Measurements from ENCODE around the gene TCF21.

DNA sequence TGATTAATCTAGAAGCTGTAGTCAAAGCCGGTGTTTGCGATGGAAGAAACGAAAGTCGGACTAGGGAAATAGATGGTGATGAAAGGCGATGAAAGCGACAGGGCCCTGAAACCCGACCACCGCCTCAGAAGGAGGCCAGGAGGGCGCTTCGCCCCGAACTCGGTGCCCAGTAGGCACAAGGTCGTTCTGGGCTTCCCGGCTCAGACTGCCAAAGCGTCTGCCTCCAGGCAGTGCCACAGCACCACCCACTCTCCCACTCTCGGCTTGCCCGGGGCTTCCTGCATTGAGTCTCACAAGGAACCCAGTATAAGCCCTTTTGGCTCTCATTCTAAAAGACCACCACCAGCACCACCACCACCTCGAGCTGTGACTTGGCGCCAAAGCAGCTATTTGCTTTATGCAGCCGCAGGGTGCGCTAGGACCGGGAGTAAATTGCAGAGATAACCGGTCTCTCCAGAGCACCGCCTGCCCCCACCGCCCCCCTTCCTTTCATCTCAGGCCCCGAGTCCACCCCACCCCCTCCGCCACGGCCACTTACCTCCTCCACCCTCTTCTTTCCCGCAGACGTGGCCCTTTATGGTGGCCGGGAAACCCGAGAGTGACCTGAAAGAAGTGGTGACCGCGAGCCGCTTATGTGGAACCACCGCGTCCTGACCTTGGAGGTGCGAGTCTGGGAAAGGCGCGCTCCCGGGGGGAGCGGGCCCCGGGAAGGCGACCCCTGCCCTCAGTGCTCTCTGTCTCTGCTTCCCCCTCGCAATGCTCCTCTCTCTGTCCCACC, 2.4 kb downstream of the TCF21 start:
- TF ChIP-seq, protein P1, sequence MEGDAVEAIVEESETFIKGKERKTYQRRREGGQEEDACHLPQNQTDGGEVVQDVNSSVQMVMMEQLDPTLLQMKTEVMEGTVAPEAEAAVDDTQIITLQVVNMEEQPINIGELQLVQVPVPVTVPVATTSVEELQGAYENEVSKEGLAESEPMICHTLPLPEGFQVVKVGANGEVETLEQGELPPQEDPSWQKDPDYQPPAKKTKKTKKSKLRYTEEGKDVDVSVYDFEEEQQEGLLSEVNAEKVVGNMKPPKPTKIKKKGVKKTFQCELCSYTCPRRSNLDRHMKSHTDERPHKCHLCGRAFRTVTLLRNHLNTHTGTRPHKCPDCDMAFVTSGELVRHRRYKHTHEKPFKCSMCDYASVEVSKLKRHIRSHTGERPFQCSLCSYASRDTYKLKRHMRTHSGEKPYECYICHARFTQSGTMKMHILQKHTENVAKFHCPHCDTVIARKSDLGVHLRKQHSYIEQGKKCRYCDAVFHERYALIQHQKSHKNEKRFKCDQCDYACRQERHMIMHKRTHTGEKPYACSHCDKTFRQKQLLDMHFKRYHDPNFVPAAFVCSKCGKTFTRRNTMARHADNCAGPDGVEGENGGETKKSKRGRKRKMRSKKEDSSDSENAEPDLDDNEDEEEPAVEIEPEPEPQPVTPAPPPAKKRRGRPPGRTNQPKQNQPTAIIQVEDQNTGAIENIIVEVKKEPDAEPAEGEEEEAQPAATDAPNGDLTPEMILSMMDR (IDR thresholded peaks at IDR 0.05; ENCODE audit: insufficient read depth, low read depth, low read length), result no peak
- TF ChIP-seq EZH2 (IDR thresholded peaks at IDR 0.05; ENCODE audit: insufficient read depth, low read length), result peak; percentile 93
